Measurements from ENCODE around the gene ZNF581. TPM values are rescaled to one million over a fixed set of nuclear protein-coding genes. Genes with fewer than 3 reads are reported as not detected.

The ZNF581 gene
- total RNA-seq, 1 experiment from 2014 or later, result 65.1 TPM

- Histone ChIP-seq H3K27ac (ENCODE audit: insufficient read length, low read depth, low read length) (no peak overlapping the region), H3K23ac (ENCODE audit: insufficient read length, low read depth, low read length) (no peak overlapping the region), H2AK5ac (ENCODE audit: insufficient read length, low read length) (no peak overlapping the region), H3K79me1 (ENCODE audit: insufficient read depth, low read depth, low read length, poor library complexity, severe bottlenecking) (no peaks in the 10 kb centered on the region), H2BK15ac (ENCODE audit: low read depth, low read length) (no peak overlapping the region), H3K23me2 (ENCODE audit: insufficient read length, low read depth, low read length, poor library complexity, severe bottlenecking) (no peaks in the 10 kb centered on the region), H3K18ac (ENCODE audit: insufficient read length, low read depth, low read length) (no peak overlapping the region), H2BK5ac (ENCODE audit: insufficient read length, low read length) (no peak overlapping the region), H4K8ac (replicated peaks; ENCODE audit: insufficient read length, low read depth, low read length) (no peak overlapping the region), H4K5ac (ENCODE audit: insufficient read length, low read depth, low read length) (no peak overlapping the region), H2BK120ac (ENCODE audit: low read depth, low read length, poor library complexity, severe bottlenecking) (no peak overlapping the region), H4K20me1 (ENCODE audit: control insufficient read depth, insufficient read depth, insufficient read length) (peaks cover 2% of the 10 kb centered on the region), H4K91ac (ENCODE audit: insufficient read length, low read depth, low read length) (no peak overlapping the region), H3K27me3 (ENCODE audit: insufficient read depth, low read length) (no peaks in the 10 kb centered on the region), H3K56ac (ENCODE audit: insufficient read length, low read depth, low read length) (no peak overlapping the region), H3K9me3 (ENCODE audit: control insufficient read depth, low read depth, low read length) (no peaks in the 10 kb centered on the region), H2AFZ (ENCODE audit: low read length) (no peak overlapping the region), H3K79me2 (ENCODE audit: insufficient read depth, low read length) (no peaks in the 10 kb centered on the region), H3T11ph (ENCODE audit: low read length) (no peak overlapping the region), H3K4ac (ENCODE audit: low read depth, low read length) (no peak overlapping the region), H3K4me1 (ENCODE audit: insufficient read depth, low read length) (no peaks in the 10 kb centered on the region; the same call in 1 of the 2 replicates), H2BK20ac (ENCODE audit: low read depth, low read length, poor library complexity, severe bottlenecking) (no peak overlapping the region), H3K14ac (ENCODE audit: insufficient read depth, low read length) (no peak overlapping the region), H3K4me2 (ENCODE audit: insufficient read depth, insufficient read length, low read length) (no peak overlapping the region), H2BK12ac (ENCODE audit: insufficient read length, low read depth, low read length) (no peak overlapping the region), H3K9ac (ENCODE audit: extremely low read depth, insufficient read length, low read length) (no peak overlapping the region)
- H3K4me3 Mint-ChIP-seq, result peak overlapping the region in 1 of 2 experiments; percentile 31; a peak in 1 of 5 replicates
- no CpG with 5 or more reads among the region's 4 CpGs for WGBS (ENCODE audit: extremely low coverage, insufficient read length, low lambda C conversion rate)
- 0 out of 7 replicates have a peak overlapping the region, but pooled peaks of 1 of the 3 experiments have one; percentile 19 for H3K27ac Mint-ChIP-seq
- H3K27me3 Mint-ChIP-seq (ENCODE audit: low read depth), result no peaks in the 10 kb centered on the region; the same call in 1 of the 2 replicates
- no peaks in the 10 kb centered on the region; a peak in 1 of 5 replicates for H3K9me3 Mint-ChIP-seq
- peaks cover 19 to 36% of the 10 kb centered on the region in 2 experiments for H3K4me1 Mint-ChIP-seq
- H3K36me3 Mint-ChIP-seq (ENCODE audit: insufficient read depth in 1 of 3, low read depth in 3 of 3), result peaks cover 28 to 36% (median 32%) of the 10 kb centered on the region in 3 experiments; a peak in 6 of 7 replicates
- no peak for DNase-seq
- TF ChIP-seq CTCF (conservative IDR thresholded peaks at IDR 0.05), result no peak
These were observed 48.4 kb upstream of the ZNF581 start for GRCh38 chr19:55594996-55595545.

All from H9 (cell line).